ENCODE data around the gene PYGM.
A peak's percentile ranks its signal among the peaks of the same experiment; 100 is the strongest.

The PYGM gene

DNA sequence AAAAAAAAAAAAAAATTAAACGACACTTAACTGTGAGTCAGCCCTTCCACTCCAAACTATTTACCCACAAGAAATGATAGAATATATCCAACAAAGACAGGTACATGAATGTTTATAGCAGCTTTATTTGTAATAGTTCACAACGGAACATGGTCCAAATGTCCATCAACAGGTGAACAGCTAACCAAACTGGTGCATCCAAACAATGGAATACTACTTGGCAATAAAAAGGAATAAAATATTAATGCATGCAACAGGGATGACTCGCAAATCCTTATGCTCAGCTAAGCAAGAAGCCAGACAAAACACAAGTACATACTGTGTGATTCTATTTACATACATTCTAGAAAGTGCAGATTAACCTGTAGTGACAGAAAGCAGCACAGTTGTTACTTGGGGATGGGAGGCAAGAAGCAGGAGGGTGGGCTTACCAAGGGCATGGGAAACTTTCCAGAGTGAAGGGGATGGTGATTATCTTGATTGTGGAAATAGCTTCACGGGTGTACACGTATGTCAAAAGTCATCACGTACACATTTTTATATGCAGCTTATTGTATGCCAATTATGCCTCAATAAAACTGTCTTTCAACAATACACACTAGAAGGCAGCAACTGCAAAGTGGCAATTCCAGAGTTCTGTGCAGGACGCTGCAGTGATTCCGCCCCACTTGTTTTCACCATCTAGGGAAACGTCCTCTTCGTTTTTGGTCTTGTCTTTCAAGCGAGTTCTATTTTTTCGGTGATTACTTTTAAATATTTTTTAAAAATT is 25.2 kb upstream of the PYGM start:
- TF ChIP-seq, protein P1, sequence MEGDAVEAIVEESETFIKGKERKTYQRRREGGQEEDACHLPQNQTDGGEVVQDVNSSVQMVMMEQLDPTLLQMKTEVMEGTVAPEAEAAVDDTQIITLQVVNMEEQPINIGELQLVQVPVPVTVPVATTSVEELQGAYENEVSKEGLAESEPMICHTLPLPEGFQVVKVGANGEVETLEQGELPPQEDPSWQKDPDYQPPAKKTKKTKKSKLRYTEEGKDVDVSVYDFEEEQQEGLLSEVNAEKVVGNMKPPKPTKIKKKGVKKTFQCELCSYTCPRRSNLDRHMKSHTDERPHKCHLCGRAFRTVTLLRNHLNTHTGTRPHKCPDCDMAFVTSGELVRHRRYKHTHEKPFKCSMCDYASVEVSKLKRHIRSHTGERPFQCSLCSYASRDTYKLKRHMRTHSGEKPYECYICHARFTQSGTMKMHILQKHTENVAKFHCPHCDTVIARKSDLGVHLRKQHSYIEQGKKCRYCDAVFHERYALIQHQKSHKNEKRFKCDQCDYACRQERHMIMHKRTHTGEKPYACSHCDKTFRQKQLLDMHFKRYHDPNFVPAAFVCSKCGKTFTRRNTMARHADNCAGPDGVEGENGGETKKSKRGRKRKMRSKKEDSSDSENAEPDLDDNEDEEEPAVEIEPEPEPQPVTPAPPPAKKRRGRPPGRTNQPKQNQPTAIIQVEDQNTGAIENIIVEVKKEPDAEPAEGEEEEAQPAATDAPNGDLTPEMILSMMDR (IDR thresholded peaks at IDR 0.05; ENCODE audit: extremely low read depth, insufficient read depth, missing control alignments) = no peak
- in situ Hi-C loops (cut with MboI; ENCODE audit: low pct_unique_long_range_greater_than_20kb, low sequenced_read_pairs, unreplicated experiment) = no loop called here
- no peak for DNase-seq (ENCODE audit: low spot score)

DNA sequence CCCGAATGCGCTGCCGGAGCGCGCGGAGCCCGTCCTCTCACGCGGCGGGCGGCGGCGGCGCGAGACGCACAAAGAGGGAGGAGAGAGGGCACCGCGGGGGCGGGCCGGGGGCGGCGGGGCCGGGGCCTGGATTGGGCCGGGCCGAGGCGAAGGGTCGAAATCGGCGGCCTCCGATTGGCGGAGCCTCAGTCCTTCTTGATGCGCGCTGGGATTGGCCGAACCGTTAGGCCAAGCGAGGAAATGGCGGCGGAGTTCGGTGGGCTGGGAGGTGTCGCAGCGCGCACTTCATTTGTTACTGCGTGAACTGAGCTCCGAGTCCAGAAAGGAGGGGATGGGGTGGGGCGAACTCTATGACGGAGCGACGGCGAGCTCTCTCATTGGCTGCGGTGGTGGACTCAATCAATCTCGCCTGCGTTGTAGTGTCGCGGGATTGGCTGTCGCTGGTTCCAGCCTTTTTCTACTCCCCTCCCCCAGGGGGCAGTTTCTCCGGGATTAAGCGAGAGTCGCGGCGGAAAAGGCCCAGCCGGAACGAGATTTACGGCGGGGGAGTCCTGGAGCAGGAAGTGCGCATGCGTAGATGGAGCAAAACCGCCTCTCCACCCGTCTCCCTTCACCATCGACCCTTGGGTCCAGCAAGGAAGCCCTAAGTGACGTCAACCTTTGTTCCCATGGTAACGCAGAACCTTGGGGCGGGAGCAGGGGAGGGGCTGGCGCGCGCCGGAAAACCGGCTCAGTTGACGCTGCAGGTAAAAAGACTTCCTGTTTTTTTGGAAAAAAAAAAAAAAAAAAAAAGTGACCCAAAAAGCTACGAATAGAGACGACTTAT is 18.9 kb upstream of the PYGM start, which contains the start of gene SF1:
SF1 (minus strand) TSS at position 70 of the 826 bp plus-strand sequence. CDS start 150 bp downstream, outside the sequence.
- DNase-seq (ENCODE audit: low spot score) = peak; percentile 97
- in situ Hi-C loops (cut with MboI; ENCODE audit: low pct_unique_long_range_greater_than_20kb, low sequenced_read_pairs, unreplicated experiment) = no loop called here
- TF ChIP-seq, protein P1 (IDR thresholded peaks at IDR 0.05; ENCODE audit: extremely low read depth, insufficient read depth, missing control alignments) = peak; percentile 16

DNA sequence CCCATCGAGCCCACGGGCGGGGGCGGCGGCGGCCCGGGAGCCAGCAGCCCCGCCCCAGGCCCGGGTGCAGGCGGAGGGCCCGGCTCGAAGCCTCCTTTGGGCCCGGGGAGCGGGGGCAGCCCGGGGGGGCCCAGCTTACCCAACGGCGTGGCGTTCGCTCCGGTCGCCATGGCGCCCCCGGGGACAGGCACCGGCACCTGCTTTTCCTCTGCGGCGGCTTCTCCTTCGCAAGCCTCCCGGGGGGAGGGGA is 18.4 kb upstream of the PYGM start:
- in situ Hi-C loops (cut with MboI; ENCODE audit: low pct_unique_long_range_greater_than_20kb, low sequenced_read_pairs, unreplicated experiment) = no loop called here
- TF ChIP-seq, protein P1 (IDR thresholded peaks at IDR 0.05; ENCODE audit: extremely low read depth, insufficient read depth, missing control alignments) = no peak
- DNase-seq (ENCODE audit: low spot score) = no peak

DNA sequence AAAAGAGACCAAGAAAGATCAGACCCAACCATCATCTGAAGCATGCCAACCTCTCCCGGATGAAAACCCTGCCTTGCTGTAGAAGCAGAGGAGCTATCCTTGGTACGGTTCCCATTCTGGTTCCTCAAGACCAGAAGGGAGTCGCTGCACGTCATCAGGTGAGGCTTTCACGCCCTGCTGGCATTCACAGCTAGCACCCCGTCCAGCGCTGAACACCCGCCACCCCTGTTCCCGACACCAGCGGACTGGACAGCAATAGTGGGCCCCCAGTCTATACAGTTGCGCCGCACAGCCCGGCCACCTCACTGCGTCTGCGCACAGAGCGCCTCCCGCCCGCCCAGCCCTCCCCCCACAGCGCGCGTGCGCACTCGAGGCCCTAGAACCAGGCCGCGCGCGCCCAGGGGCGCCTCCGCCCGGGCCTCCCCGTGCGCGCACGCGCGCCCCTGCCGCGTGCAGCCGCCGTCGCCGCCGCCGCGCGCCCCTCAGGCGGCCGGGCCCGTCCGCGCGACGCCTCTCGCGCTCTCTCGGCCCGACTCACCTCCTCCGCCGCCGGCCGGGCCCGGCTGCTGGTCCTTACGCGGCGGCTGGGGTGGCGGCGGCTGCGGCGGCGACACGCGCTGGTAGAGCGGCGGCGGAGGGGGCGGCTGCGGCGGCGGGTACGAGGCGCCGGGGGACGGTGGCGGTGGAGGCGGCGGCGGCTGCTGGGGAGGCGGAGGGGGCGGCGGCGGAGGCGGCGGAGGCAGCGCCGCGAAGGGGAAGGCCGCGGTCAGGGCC is 17.9 kb upstream of the PYGM start:
- TF ChIP-seq, protein P1 (IDR thresholded peaks at IDR 0.05; ENCODE audit: extremely low read depth, insufficient read depth, missing control alignments) = no peak
- in situ Hi-C loops (cut with MboI; ENCODE audit: low pct_unique_long_range_greater_than_20kb, low sequenced_read_pairs, unreplicated experiment) = no loop called here
- peak; percentile 95 for DNase-seq (ENCODE audit: low spot score)

DNA sequence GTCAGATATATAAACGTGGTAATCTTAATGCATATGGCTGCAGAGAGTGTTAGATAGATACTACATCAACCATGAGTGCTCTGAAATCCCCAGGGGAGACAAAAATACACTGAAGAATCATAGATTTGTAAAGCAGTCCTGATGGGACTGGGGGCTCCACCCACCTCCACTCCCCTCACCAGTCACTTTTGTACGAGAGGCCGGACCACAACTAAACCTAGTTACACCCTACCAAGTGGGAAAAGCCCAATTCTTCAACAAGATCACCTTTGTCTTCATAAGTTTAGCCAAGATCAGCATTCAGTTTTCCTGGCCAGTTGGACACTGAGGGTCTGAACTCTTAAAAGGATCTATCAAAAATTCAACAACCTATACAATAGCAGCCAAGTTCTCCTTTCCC is 17.1 kb upstream of the PYGM start:
- in situ Hi-C loops (cut with MboI; ENCODE audit: low pct_unique_long_range_greater_than_20kb, low sequenced_read_pairs, unreplicated experiment) = no loop called here
- no peak for DNase-seq (ENCODE audit: low spot score)
- TF ChIP-seq, protein P1 (IDR thresholded peaks at IDR 0.05; ENCODE audit: extremely low read depth, insufficient read depth, missing control alignments) = no peak

DNA sequence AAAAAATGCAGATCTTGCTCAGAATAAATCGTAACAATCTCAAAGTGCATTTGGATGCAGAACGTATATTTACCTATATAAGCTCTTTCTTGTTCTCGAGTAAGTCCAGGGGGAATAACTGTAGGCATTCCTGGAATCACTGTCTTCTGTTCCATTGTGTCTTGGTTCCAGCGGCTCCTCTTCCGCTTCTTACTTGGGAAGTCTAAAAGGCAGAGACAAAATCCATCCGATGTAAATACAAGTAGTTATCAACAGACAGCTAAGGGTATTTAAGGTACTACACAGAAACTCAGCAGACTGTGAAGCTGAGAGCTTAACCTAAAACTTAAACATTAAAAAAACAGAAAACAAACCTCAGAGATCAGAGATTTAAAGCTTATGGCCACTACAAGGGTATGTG is 16.7 kb upstream of the PYGM start:
- DNase-seq (ENCODE audit: low spot score) = no peak
- in situ Hi-C loops (cut with MboI; ENCODE audit: low pct_unique_long_range_greater_than_20kb, low sequenced_read_pairs, unreplicated experiment) = no loop called here
- TF ChIP-seq, protein P1 (IDR thresholded peaks at IDR 0.05; ENCODE audit: extremely low read depth, insufficient read depth, missing control alignments) = no peak
